ENCODE measurements around the gene ATP8A1.

DNA sequence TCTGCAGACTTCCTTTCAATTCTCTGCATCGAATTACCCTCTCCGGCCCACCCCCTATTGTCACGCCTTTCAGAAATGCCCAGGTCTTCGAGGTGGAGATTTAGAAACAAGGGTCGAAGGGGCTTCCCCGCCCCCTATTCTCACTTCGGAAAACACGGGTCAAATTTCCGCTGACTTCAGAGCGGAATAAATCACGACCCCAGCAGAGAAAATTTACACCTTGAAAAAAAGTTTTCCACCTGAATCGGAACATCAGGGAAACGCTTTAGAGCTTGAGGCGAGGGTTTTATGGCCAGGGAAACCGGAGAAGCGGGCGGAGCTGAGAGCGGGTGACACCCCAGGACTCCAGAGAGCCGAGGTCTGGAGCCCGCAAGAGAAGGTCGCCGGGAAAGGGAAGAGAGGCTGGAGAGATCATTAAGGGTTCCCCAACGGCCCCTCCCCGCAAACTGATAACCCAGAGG lies 258.0 kb downstream of the ATP8A1 start:
- no peak for TF ChIP-seq POLR2A (IDR thresholded peaks at IDR 0.05)
- TF ChIP-seq, protein P1, sequence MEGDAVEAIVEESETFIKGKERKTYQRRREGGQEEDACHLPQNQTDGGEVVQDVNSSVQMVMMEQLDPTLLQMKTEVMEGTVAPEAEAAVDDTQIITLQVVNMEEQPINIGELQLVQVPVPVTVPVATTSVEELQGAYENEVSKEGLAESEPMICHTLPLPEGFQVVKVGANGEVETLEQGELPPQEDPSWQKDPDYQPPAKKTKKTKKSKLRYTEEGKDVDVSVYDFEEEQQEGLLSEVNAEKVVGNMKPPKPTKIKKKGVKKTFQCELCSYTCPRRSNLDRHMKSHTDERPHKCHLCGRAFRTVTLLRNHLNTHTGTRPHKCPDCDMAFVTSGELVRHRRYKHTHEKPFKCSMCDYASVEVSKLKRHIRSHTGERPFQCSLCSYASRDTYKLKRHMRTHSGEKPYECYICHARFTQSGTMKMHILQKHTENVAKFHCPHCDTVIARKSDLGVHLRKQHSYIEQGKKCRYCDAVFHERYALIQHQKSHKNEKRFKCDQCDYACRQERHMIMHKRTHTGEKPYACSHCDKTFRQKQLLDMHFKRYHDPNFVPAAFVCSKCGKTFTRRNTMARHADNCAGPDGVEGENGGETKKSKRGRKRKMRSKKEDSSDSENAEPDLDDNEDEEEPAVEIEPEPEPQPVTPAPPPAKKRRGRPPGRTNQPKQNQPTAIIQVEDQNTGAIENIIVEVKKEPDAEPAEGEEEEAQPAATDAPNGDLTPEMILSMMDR (IDR thresholded peaks at IDR 0.05): no peak

Data from prostate gland (tissue), 2 donors.